Esophagus muscularis mucosa (tissue), 4 donors: ENCODE results near the gene MAP6. TPM values are rescaled to one million over a fixed set of nuclear protein-coding genes. Genes with fewer than 3 reads are reported as not detected.

Experiments
- DNase-seq: peaks from one replicate; pipeline ENCODE4 v3.0.0-alpha.2; 2017; ENCODE audit errors: extremely low spot score
- H3K27ac ChIP-seq, 4 donors: fragments of 200-600 bp; sonication (generic); replicated peaks in 1 of 4; 1 replicate in 3 of 4; 2 replicates in 1 of 4; pipeline ENCODE4 v1.5.1; 2016 to 2019; ENCODE audit warnings: mild to moderate bottlenecking in 1 of 4
- H3K27me3 ChIP-seq, 4 donors: fragments of 200-600 bp; sonication (generic); one replicate each; pipeline versions ENCODE4 v1.5.1 to v1.6.0; 2016 to 2019
- H3K36me3 ChIP-seq, 4 donors: fragments of 200-600 bp; sonication (generic); one replicate each; pipeline ENCODE4 v1.5.1; 2016 to 2019
- H3K4me1 ChIP-seq, 4 donors: fragments of 200-600 bp; sonication (generic); one replicate each; pipeline ENCODE4 v1.5.1; 2016 to 2019
- H3K4me3 ChIP-seq, 4 donors: fragments of 200-600 bp; sonication (generic); 1 replicate in 2 of 4; 2 replicates in 2 of 4; pipeline ENCODE4 v1.5.1; 2016 to 2019; ENCODE audit warnings: mild to moderate bottlenecking in 4 of 4, moderate library complexity in 1 of 4
- H3K9me3 ChIP-seq, 4 donors: fragments of 200-600 bp; sonication (generic); 1 replicate in 3 of 4; 2 replicates in 1 of 4; pipeline ENCODE4 v1.5.1; 2016 to 2019
- CTCF ChIP-seq, 3 experiments: fragments of 200-600 bp in 2 of 3; fragments of 450-650 bp in 1 of 3; sonication (generic) in 2 of 3; IDR thresholded peaks; one replicate each; pipeline ENCODE4 v1.5.1; 2017 to 2019; ENCODE audit warnings: antibody characterized with exemption in 3 of 3, mild to moderate bottlenecking in 2 of 3, moderate library complexity in 1 of 3
- EP300 ChIP-seq: sonication (generic); formaldehyde crosslinking; IDR thresholded peaks from one replicate; pipeline ENCODE4 v1.6.1; 2017; ENCODE audit warnings: antibody characterized with exemption
- POLR2A ChIP-seq: fragments of 450-650 bp; IDR thresholded peaks from one replicate; pipeline ENCODE4 v1.6.1; 2017; ENCODE audit warnings: antibody characterized with exemption, moderate library complexity, mild to moderate bottlenecking, low read depth
- POLR2AphosphoS5 ChIP-seq, 2 donors: sonication (generic); formaldehyde crosslinking; IDR thresholded peaks; one replicate each; pipeline ENCODE4 v1.6.1; 2017; ENCODE audit warnings: antibody characterized with exemption in 2 of 2
- WGBS: methylation state at CpG from one replicate; pipeline ENCODE4 v1.1.5; 2018; 5-methylcytosine and 5-hydroxymethylcytosine counted together
- intact Hi-C: fragments of 100-400 bp; cut with DNase I; formaldehyde crosslinking; loops from one replicate; pipeline ENCODE4 v1.15.1; 2023
- total RNA-seq, 4 donors: library from RNA; depleted of rRNA; stranded (reverse); fragments of >200 nt; gene quantifications; one replicate each; pipeline versions ENCODE4 v1.1.0 to v1.2.1, GENCODE V29; 2016

MAP6 gene
- total RNA-seq, 4 donors from 2014 or later = 20.7 to 43.8 (median 30.5) TPM

GRCh38 chr11:75615751-75616150 lies 53.1 kb downstream of the MAP6 start:
- WGBS = 55% methylated on average over 7 of the region's 7 CpGs
- intact Hi-C loops = no loop called here
- Histone ChIP-seq H3K4me3 (no peak overlapping the region), H3K27ac (no peak overlapping the region), H3K4me1 (peaks cover 0 to 2% (median 0%) of the 10 kb centered on the region in 4 donors), H3K36me3 (no peaks in the 10 kb centered on the region), H3K9me3 (peaks cover 0 to 5% (median 0%) of the 10 kb centered on the region in 4 donors), H3K27me3 (no peaks in the 10 kb centered on the region)
- TF ChIP-seq EP300 = no peak
- TF ChIP-seq POLR2AphosphoS5 (IDR thresholded peaks at IDR 0.05) = no peak
- no peak for TF ChIP-seq CTCF (IDR thresholded peaks at IDR 0.05)
- TF ChIP-seq POLR2A = no peak
- no peak for DNase-seq

DNA sequence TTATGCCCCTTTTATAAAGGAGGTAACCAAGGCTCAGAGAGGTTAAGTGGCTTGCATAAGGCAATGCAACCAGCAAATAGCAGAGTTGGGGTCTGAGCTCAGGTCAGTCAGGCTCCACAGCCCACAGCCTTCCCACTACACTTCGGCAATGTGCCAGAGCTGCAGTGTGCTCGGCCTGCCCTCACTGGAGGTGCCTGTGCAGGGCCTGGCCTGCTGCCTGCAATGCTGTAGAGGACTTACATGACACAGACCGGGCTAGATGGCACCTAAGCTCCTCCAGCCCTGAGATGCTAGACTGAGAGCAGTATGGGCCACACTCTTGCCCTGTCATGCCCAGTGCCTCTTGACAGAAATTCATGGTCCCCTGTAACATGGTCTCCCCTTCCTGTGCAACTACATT lies 57.0 kb downstream of the MAP6 start:
- peaks cover 0 to 10% (median 4%) of the 10 kb centered on the region in 4 donors for H3K36me3 ChIP-seq
- no peak overlapping the region for H3K27ac ChIP-seq
- intact Hi-C loops = no loop called here
- H3K9me3 ChIP-seq = no peaks in the 10 kb centered on the region
- DNase-seq = no peak
- no peak for TF ChIP-seq EP300
- no peak for TF ChIP-seq CTCF (IDR thresholded peaks at IDR 0.05)
- no peak for TF ChIP-seq POLR2A
- no peak for TF ChIP-seq POLR2AphosphoS5 (IDR thresholded peaks at IDR 0.05)
- 93% methylated on average over 2 of the region's 3 CpGs for WGBS
- H3K27me3 ChIP-seq = no peaks in the 10 kb centered on the region
- peaks cover 0 to 2% (median 0%) of the 10 kb centered on the region in 4 donors for H3K4me1 ChIP-seq
- no peak overlapping the region for H3K4me3 ChIP-seq

DNA sequence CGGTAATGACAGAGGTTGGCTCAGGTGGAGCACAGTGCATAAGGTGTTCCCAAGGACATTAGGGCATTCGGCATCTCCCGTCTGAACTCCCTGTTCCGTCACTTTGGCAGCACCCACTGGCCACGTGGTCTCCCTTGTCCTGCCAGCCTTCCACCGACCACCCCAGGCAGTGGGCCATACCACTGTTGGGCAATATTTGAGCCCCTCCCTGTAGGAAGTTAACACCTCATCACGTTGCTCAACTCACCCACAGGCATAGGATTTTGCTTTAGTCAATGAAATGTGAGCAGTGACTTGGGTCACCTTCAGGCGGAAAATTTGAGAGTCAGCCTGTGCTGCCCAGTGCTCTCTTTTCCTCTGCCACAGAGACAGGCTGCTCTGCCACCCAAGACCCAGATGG lies 62.7 kb downstream of the MAP6 start:
- Histone ChIP-seq H3K27me3 (no peaks in the 10 kb centered on the region), H3K36me3 (peaks cover 0 to 34% (median 10%) of the 10 kb centered on the region in 4 donors), H3K9me3 (no peaks in the 10 kb centered on the region), H3K27ac (no peak overlapping the region), H3K4me1 (no peaks in the 10 kb centered on the region), H3K4me3 (no peak overlapping the region)
- WGBS = 90% methylated on average over 8 of the region's 8 CpGs
- no peak for TF ChIP-seq EP300
- no peak for TF ChIP-seq POLR2A
- no peak for TF ChIP-seq POLR2AphosphoS5 (IDR thresholded peaks at IDR 0.05)
- TF ChIP-seq CTCF (IDR thresholded peaks at IDR 0.05) = no peak
- intact Hi-C loops = no loop called here
- DNase-seq = no peak

- no peak for DNase-seq
- H3K27ac ChIP-seq = no peak overlapping the region
- H3K27me3 ChIP-seq = no peaks in the 10 kb centered on the region
- WGBS = 89% methylated on average over 16 of the region's 16 CpGs
- H3K9me3 ChIP-seq = no peaks in the 10 kb centered on the region
- H3K4me1 ChIP-seq = no peaks in the 10 kb centered on the region
- H3K4me3 ChIP-seq = no peak overlapping the region
- TF ChIP-seq CTCF (IDR thresholded peaks at IDR 0.05) (no peak), POLR2AphosphoS5 (IDR thresholded peaks at IDR 0.05) (no peak), POLR2A (no peak), EP300 (no peak)
- intact Hi-C loops = no loop called here
- peaks cover 0 to 34% (median 10%) of the 10 kb centered on the region in 4 donors for H3K36me3 ChIP-seq
Observed at GRCh38 chr11:75603791-75604736, 64.8 kb downstream of the MAP6 start.
